H1 (cell line): ENCODE data around the gene SYNPR. TPM values are rescaled to one million over a fixed set of nuclear protein-coding genes. Genes with fewer than 3 reads are reported as not detected.

Source experiments
- CTCF ChIA-PET: fragments of 300-600 bp; sonication (Branson Sonifier 250); formaldehyde crosslinking; loops from one replicate; lab custom pipeline; 2021; ENCODE audit not compliant: partially characterized antibody; lab: Charles Lee
- POLR2A ChIA-PET: fragments of 300-600 bp; sonication (Branson Sonifier 250); formaldehyde crosslinking; loops from one replicate; lab custom pipeline; 2021; ENCODE audit warnings: inconsistent platforms; ENCODE audit not compliant: partially characterized antibody; lab: Charles Lee
- DNase-seq, 2 experiments: peaks; one replicate each; pipeline versions ENCODE4 v3.0.0 to v3.0.0-alpha.2; 2010 to 2022; ENCODE audit warnings: low spot score in 2 of 2, low read depth in 1 of 2, mixed read lengths in 1 of 2
- FAIRE-seq: peaks from 2 replicates; lab custom pipeline; 2011; peaks lifted over from hg19 to GRCh38; lab: Jason Lieb, UNC
- H2AFZ ChIP-seq: 2 replicates; pipeline ENCODE4 v1.8.1; 2012; ENCODE audit warnings: low read length, inconsistent platforms
- H2AK5ac ChIP-seq: 2 replicates; pipeline ENCODE4 v1.6.1; 2013; ENCODE audit warnings: low read depth, low read length
- H2BK120ac ChIP-seq: replicated peaks from 2 replicates; pipeline ENCODE3; 2013; ENCODE audit warnings: low read depth, low read length, inconsistent platforms
- H2BK12ac ChIP-seq: 2 replicates; pipeline ENCODE4 v1.6.1; 2013; ENCODE audit warnings: low read depth, low read length
- H2BK15ac ChIP-seq: 2 replicates; pipeline ENCODE4 v1.6.1; 2013; ENCODE audit warnings: low read length
- H2BK20ac ChIP-seq: 2 replicates; pipeline ENCODE4 v1.6.1; 2013; ENCODE audit warnings: low read length
- H2BK5ac ChIP-seq: 2 replicates; pipeline ENCODE4 v1.6.1; 2013; ENCODE audit warnings: low read depth, low read length
- H3K14ac ChIP-seq: 2 replicates; pipeline ENCODE4 v1.6.1; 2013; ENCODE audit warnings: inconsistent platforms; ENCODE audit not compliant: insufficient read length
- H3K18ac ChIP-seq: 2 replicates; pipeline ENCODE4 v1.6.1; 2013; ENCODE audit warnings: low read length; ENCODE audit errors: extremely low read depth
- H3K23ac ChIP-seq: 2 replicates; pipeline ENCODE4 v1.6.1; 2013; ENCODE audit warnings: inconsistent platforms; ENCODE audit not compliant: insufficient read length
- H3K23me2 ChIP-seq: 2 replicates; pipeline ENCODE4 v1.6.1; 2013; ENCODE audit warnings: low read depth, low read length
- H3K27ac ChIP-seq: 2 replicates; pipeline ENCODE4 v1.6.1; 2011; ENCODE audit warnings: low read depth, low read length, inconsistent platforms
- H3K27me3 ChIP-seq, 4 experiments: replicated peaks in 1 of 4; 1 replicate in 1 of 4; 2 replicates in 3 of 4; pipeline versions ENCODE4 v1.6.1 to v1.8.1; 2011 to 2013; ENCODE audit warnings: low read length in 3 of 4, mild to moderate bottlenecking in 3 of 4, inconsistent platforms in 2 of 4, mixed read lengths in 2 of 4, moderate library complexity in 1 of 4; ENCODE audit not compliant: control insufficient read depth in 3 of 4, insufficient read depth in 3 of 4; ENCODE audit errors: extremely low read depth in 1 of 4
- H3K36me3 ChIP-seq, 4 experiments: 2 replicates each; pipeline versions ENCODE4 v1.6.1 to v1.8.1; 2011 to 2013; ENCODE audit warnings: mild to moderate bottlenecking in 4 of 4, low read length in 3 of 4, moderate library complexity in 2 of 4, control low read depth in 1 of 4, inconsistent platforms in 1 of 4; ENCODE audit not compliant: insufficient read depth in 4 of 4, control insufficient read depth in 2 of 4
- H3K4ac ChIP-seq: replicated peaks from 2 replicates; pipeline ENCODE3; 2013; ENCODE audit warnings: low read length, low read depth, mixed read lengths, inconsistent platforms; ENCODE audit not compliant: insufficient read length
- H3K4me1 ChIP-seq, 4 experiments: replicated peaks in 1 of 4; 1 replicate in 1 of 4; 2 replicates in 3 of 4; pipeline versions ENCODE4 v1.6.1 to v1.8.1; 2011 to 2013; ENCODE audit warnings: low read length in 3 of 4, inconsistent platforms in 2 of 4, mixed read lengths in 1 of 4; ENCODE audit not compliant: insufficient read depth in 4 of 4, control insufficient read depth in 3 of 4
- H3K4me2 ChIP-seq, 2 experiments: 2 replicates each; pipeline versions ENCODE4 v1.6.1 to v1.8.1; 2011 to 2013; ENCODE audit warnings: low read depth in 2 of 2, low read length in 2 of 2, control low read depth in 1 of 2, inconsistent platforms in 1 of 2, mild to moderate bottlenecking in 1 of 2; ENCODE audit not compliant: insufficient read depth in 1 of 2
- H3K4me3 ChIP-seq, 4 experiments: fragments of 200-600, 300-600 bp in 1 of 4; sonication (generic), shearing (Covaris generic), sonication (Bioruptor Twin) in 1 of 4; 2 replicates each; pipeline versions ENCODE4 v1.5.1 to v1.8.1; 2011 to 2016; ENCODE audit warnings: low read length in 4 of 4, low read depth in 3 of 4, control low read depth in 2 of 4, inconsistent platforms in 2 of 4, mild to moderate bottlenecking in 2 of 4, mixed read lengths in 1 of 4, moderate library complexity in 1 of 4; ENCODE audit not compliant: insufficient read depth in 2 of 4; ENCODE audit errors: extremely low read depth in 1 of 4
- H3K56ac ChIP-seq: replicated peaks from 2 replicates; pipeline ENCODE3; 2013; ENCODE audit warnings: low read depth, mild to moderate bottlenecking, mixed read lengths, low read length, inconsistent platforms; ENCODE audit not compliant: insufficient read length
- H3K79me1 ChIP-seq: 2 replicates; pipeline ENCODE4 v1.6.1; 2013; ENCODE audit warnings: low read depth, low read length, control low read depth
- H3K79me2 ChIP-seq, 2 experiments: 2 replicates each; pipeline versions ENCODE4 v1.6.1 to v1.8.1; 2012 to 2013; ENCODE audit warnings: low read length in 2 of 2, mild to moderate bottlenecking in 2 of 2, inconsistent platforms in 1 of 2; ENCODE audit not compliant: insufficient read depth in 2 of 2, control insufficient read depth in 1 of 2
- H3K9ac ChIP-seq, 4 experiments: replicated peaks in 1 of 4; 1 replicate in 1 of 4; 2 replicates in 3 of 4; pipeline versions ENCODE4 v1.6.1 to v1.8.1; 2011 to 2013; ENCODE audit warnings: low read depth in 3 of 4, low read length in 3 of 4, control low read depth in 2 of 4, mild to moderate bottlenecking in 2 of 4, moderate library complexity in 2 of 4, inconsistent platforms in 1 of 4; ENCODE audit errors: extremely low read depth in 1 of 4
- H3K9me3 ChIP-seq, 2 experiments: 2 replicates each; pipeline versions ENCODE4 v1.6.1 to v1.8.1; 2012 to 2013; ENCODE audit warnings: mild to moderate bottlenecking in 2 of 2, moderate library complexity in 2 of 2, control low read depth in 1 of 2, inconsistent platforms in 1 of 2, low read depth in 1 of 2, low read length in 1 of 2, mixed read lengths in 1 of 2; ENCODE audit not compliant: insufficient read depth in 2 of 2
- H4K20me1 ChIP-seq, 2 experiments: replicated peaks in 1 of 2; 2 replicates each; pipeline versions ENCODE3 to v1.8.1; 2011 to 2013; ENCODE audit warnings: inconsistent platforms in 2 of 2, low read length in 2 of 2, mild to moderate bottlenecking in 1 of 2; ENCODE audit not compliant: insufficient read depth in 2 of 2, control insufficient read depth in 1 of 2
- H4K5ac ChIP-seq: 2 replicates; pipeline ENCODE4 v1.6.1; 2013; ENCODE audit warnings: low read length, low read depth, mixed read lengths, inconsistent platforms; ENCODE audit not compliant: insufficient read length
- H4K8ac ChIP-seq: 2 replicates; pipeline ENCODE4 v1.8.0; 2013; ENCODE audit warnings: mild to moderate bottlenecking, moderate library complexity, low read length, inconsistent platforms; ENCODE audit not compliant: insufficient read depth; ENCODE audit errors: extremely low read depth
- H4K91ac ChIP-seq: replicated peaks from 2 replicates; pipeline ENCODE3; 2013; ENCODE audit warnings: low read length, mixed read lengths, inconsistent platforms; ENCODE audit not compliant: insufficient read length
- ASH2L ChIP-seq: fragments of 200-600, 300-600 bp; sonication (generic); IDR thresholded peaks from one replicate; pipeline ENCODE4 v1.7.1; 2017; ENCODE audit warnings: low read length
- ATF2 ChIP-seq: IDR thresholded peaks from 2 replicates; pipeline ENCODE4 v1.6.1; 2012; ENCODE audit warnings: low read length, inconsistent platforms
- CBX5 ChIP-seq: fragments of 300-800, 300-1000 bp; sonication (generic); IDR thresholded peaks from 2 replicates; pipeline ENCODE4 v1.7.1; 2016; ENCODE audit warnings: antibody characterized with exemption, low read length, low read depth
- CBX8 ChIP-seq: fragments of 300-800, 300-1000 bp; sonication (generic); IDR thresholded peaks from 2 replicates; pipeline ENCODE4 v1.7.1; 2016; ENCODE audit warnings: low read depth, low read length, borderline replicate concordance
- CEBPB ChIP-seq: IDR thresholded peaks from 2 replicates; pipeline ENCODE4 v1.6.1; 2012; ENCODE audit warnings: low read depth, low read length
- CHD2 ChIP-seq: IDR thresholded peaks from 2 replicates; pipeline ENCODE4 v1.6.1; 2012; ENCODE audit warnings: low read length, improper control_type of control experiment
- CREB1 ChIP-seq: IDR thresholded peaks from 2 replicates; pipeline ENCODE4 v1.6.1; 2012; ENCODE audit warnings: inconsistent platforms
- CTBP2 ChIP-seq: IDR thresholded peaks from 2 replicates; pipeline ENCODE4 v1.7.0; 2011; ENCODE audit warnings: borderline replicate concordance, mild to moderate bottlenecking, moderate library complexity, mixed read lengths, low read length; ENCODE audit not compliant: insufficient read depth, insufficient read length
- KDM4A ChIP-seq: IDR thresholded peaks from one replicate; pipeline ENCODE4 v1.7.1; 2012; ENCODE audit warnings: low read depth, mild to moderate bottlenecking, moderate library complexity, low read length, inconsistent platforms; ENCODE audit not compliant: severe bottlenecking
- MAFK ChIP-seq: IDR thresholded peaks from 2 replicates; pipeline ENCODE4 v1.6.1; 2012; ENCODE audit warnings: low read depth, mild to moderate bottlenecking, improper control_type of control experiment, low read length
- PHF8 ChIP-seq: fragments of 200-600 bp; sonication (generic); conservative IDR thresholded peaks from 2 replicates; pipeline ENCODE4 v1.7.1; 2012; ENCODE audit warnings: low read depth, mild to moderate bottlenecking, inconsistent platforms, low read length, moderate library complexity
- TBP ChIP-seq: IDR thresholded peaks from 2 replicates; pipeline ENCODE4 v1.6.1; 2011; ENCODE audit warnings: low read depth, low read length, improper control_type of control experiment
- whole genome bisulfite sequencing, 2 experiments: shearing (Covaris generic) in 1 of 2; methylation state at CpG; one replicate each; pipeline versions ENCODE4 v1.1.6 to v1.1.7; 2013 to 2015; ENCODE audit warnings: low lambda C conversion rate in 2 of 2, mixed read lengths in 2 of 2, inconsistent platforms in 1 of 2, low coverage in 1 of 2, missing lambda C conversion rate in 1 of 2; ENCODE audit not compliant: insufficient replicate concordance in 2 of 2, insufficient coverage in 1 of 2, insufficient read length in 1 of 2; ENCODE audit errors: extremely low coverage in 1 of 2, missing lambda C conversion rate in 1 of 2; 5-methylcytosine and 5-hydroxymethylcytosine counted together
- polyA plus RNA-seq, 7 experiments: library from polyadenylated mRNA; depleted of rRNA in 3 of 7; stranded (reverse) in 5 of 7; unstranded in 2 of 7; fragments of >200 nt in 5 of 7; fragments of 200-250 nt in 2 of 7; gene quantifications; 1 replicate in 5 of 7; 2 replicates in 1 of 7; 4 replicates in 1 of 7; pipeline versions ENCODE4 v1.2.1 to v1.2.3, GENCODE V29; 2011 to 2013; ENCODE audit warnings: missing spikeins in 2 of 7, mixed read lengths in 2 of 7
- total RNA-seq: library from RNA; stranded (reverse); fragmentation: NEBNext Ultra II Directional; extraction: Animal tissue kit (Norgen Biotek cat#: 25700); gene quantifications from 2 replicates; pipeline ENCODE4 v1.2.1, GENCODE V29; 2021

The SYNPR gene
- total and polyA plus RNA-seq, 2 of the 8 experiments (the other 6 are each of a cell fraction or from before 2014, with no cell fraction given), result 0.39 to 0.99 TPM

- H3K79me2 ChIP-seq, result no peaks in the 10 kb centered on the region
- no peaks in the 10 kb centered on the region for H3K9me3 ChIP-seq
- H3K4me3 ChIP-seq, result peak overlapping the region in 1 of 4 experiments; percentile 23; a peak in 1 of 8 replicates
- H3K27me3 ChIP-seq, result peaks cover 0 to under 1% (median 0%) of the 10 kb centered on the region in 4 experiments; a peak in 1 of 7 replicates
- no peak overlapping the region for H4K8ac ChIP-seq
- ChIA-PET POLR2A (interaction anchor here (1.4 kb wide), 1 partner anchor 40 kb away, joined by 3 read pairs; no protein-coding TSS in a partner anchor), CTCF (interaction anchor here (0.6 to 1.2 kb wide), 8 partner anchors 9 to 849 kb away, joined by 3 read pairs; partner anchors contain the start of gene C3orf49)
- peak overlapping the region; percentile 87; the same call in 1 of the 2 replicates for H2BK5ac ChIP-seq
- peak overlapping the region; percentile 82; the same call in 1 of the 2 replicates for H2BK12ac ChIP-seq
- no peaks in the 10 kb centered on the region for H3K36me3 ChIP-seq
- no peak overlapping the region for H3K56ac ChIP-seq
- no peak overlapping the region for H4K91ac ChIP-seq
- H4K5ac ChIP-seq, result no peak overlapping the region
- no peak overlapping the region for H3K14ac ChIP-seq
- H3K4me1 ChIP-seq, result peaks cover 0 to 18% (median 10%) of the 10 kb centered on the region in 4 experiments
- no peak overlapping the region for H2AK5ac ChIP-seq
- no peak overlapping the region for H2BK15ac ChIP-seq
- no peaks in the 10 kb centered on the region for H3K23me2 ChIP-seq
- no peaks in the 10 kb centered on the region for H3K79me1 ChIP-seq
- no peak overlapping the region for H3K9ac ChIP-seq
- H3K23ac ChIP-seq, result no peak overlapping the region
- no peak overlapping the region for H3K27ac ChIP-seq
- peak overlapping the region; percentile 72; the same call in 1 of the 2 replicates for H3K18ac ChIP-seq
- no peaks in the 10 kb centered on the region for H4K20me1 ChIP-seq
- H3K4me2 ChIP-seq, result peak overlapping the region; percentile 41 to 46
- H2AFZ ChIP-seq, result no peak overlapping the region; the same call in 1 of the 2 replicates
- FAIRE-seq (peak; percentile 90), DNase-seq (peak in 1 of 2 experiments; percentile 60)
- WGBS, 2 experiments, result 19% methylated on average over 9 of the region's 9 CpGs; no CpG with 5 or more reads in 1 of the 2 experiments
- no peak overlapping the region for H2BK120ac ChIP-seq
- no peak overlapping the region; the same call in 1 of the 2 replicates for H2BK20ac ChIP-seq
- no peak overlapping the region for H3K4ac ChIP-seq
- TF ChIP-seq ASH2L, result peak; percentile 14
- TF ChIP-seq CEBPB, result peak; percentile 46; the same call in 1 of the 2 replicates
- TF ChIP-seq CBX8, result no peak
- TF ChIP-seq ATF2, result no peak
- no peak for TF ChIP-seq TBP
- TF ChIP-seq KDM4A, result no peak
- 0 out of 2 replicates have a peak, but pooled peaks have one; percentile 10 for TF ChIP-seq MAFK
- TF ChIP-seq CBX5, result no peak
- TF ChIP-seq CTBP2, result no peak
- TF ChIP-seq PHF8, result no peak
- TF ChIP-seq CREB1, result no peak
- TF ChIP-seq CHD2, result no peak
Measured at GRCh38 chr3:63343674-63344073, 65.6 kb downstream of the SYNPR start.
